ENCODE results near the gene SLC41A3. TPM values are rescaled to one million over a fixed set of nuclear protein-coding genes. Genes with fewer than 3 reads are reported as not detected.

SLC41A3 gene
- total and polyA plus RNA-seq, 2 of the 4 experiments (the other 2 are of a cell fraction), result 30.5 to 43.5 TPM

- no peak for ATAC-seq (ENCODE audit: low read depth)
- H3K9ac ChIP-seq (ENCODE audit: low read depth, low read length), result no peak overlapping the region
- TF ChIP-seq CEBPB (IDR thresholded peaks at IDR 0.05; ENCODE audit: low read depth, low read length) (no peak), ELK1 (IDR thresholded peaks at IDR 0.05; ENCODE audit: borderline replicate concordance, low read depth, low read length) (no peak), POLR2A (IDR thresholded peaks at IDR 0.05; ENCODE audit: low read depth, low read length) (no peak), FOS (IDR thresholded peaks at IDR 0.05; ENCODE audit: low read depth, low read length) (no peak), BHLHE40 (IDR thresholded peaks at IDR 0.05; ENCODE audit: low read depth, low read length) (no peak), RAD21 (IDR thresholded peaks at IDR 0.05; ENCODE audit: low read length) (no peak), NFE2L2 (IDR thresholded peaks at IDR 0.05; ENCODE audit: low read depth, low read length) (no peak), MXI1 (IDR thresholded peaks at IDR 0.05; ENCODE audit: borderline replicate concordance, low read depth, low read length) (no peak), SMC3 (IDR thresholded peaks at IDR 0.05; ENCODE audit: low read depth, low read length) (no peak), RCOR1 (IDR thresholded peaks at IDR 0.05; ENCODE audit: insufficient replicate concordance, low read length) (no peak), RFX5 (IDR thresholded peaks at IDR 0.05; ENCODE audit: low read depth, low read length) (no peak), USF2 (IDR thresholded peaks at IDR 0.05; ENCODE audit: low read depth, low read length) (no peak)
- TF ChIP-seq, protein P1, sequence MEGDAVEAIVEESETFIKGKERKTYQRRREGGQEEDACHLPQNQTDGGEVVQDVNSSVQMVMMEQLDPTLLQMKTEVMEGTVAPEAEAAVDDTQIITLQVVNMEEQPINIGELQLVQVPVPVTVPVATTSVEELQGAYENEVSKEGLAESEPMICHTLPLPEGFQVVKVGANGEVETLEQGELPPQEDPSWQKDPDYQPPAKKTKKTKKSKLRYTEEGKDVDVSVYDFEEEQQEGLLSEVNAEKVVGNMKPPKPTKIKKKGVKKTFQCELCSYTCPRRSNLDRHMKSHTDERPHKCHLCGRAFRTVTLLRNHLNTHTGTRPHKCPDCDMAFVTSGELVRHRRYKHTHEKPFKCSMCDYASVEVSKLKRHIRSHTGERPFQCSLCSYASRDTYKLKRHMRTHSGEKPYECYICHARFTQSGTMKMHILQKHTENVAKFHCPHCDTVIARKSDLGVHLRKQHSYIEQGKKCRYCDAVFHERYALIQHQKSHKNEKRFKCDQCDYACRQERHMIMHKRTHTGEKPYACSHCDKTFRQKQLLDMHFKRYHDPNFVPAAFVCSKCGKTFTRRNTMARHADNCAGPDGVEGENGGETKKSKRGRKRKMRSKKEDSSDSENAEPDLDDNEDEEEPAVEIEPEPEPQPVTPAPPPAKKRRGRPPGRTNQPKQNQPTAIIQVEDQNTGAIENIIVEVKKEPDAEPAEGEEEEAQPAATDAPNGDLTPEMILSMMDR (conservative IDR thresholded peaks at IDR 0.05; ENCODE audit: low read depth, low read length), result no peak
- H3K4me1 ChIP-seq (ENCODE audit: control insufficient read depth, insufficient read depth, low read length), result no peaks in the 10 kb centered on the region
- H3K23ac ChIP-seq (ENCODE audit: low read depth, low read length), result no peak overlapping the region
- ChIA-PET CTCF (interaction anchor here (0.6 kb wide), 1 partner anchor 51 kb away, joined by 4 read pairs; the partner anchor contains the start of gene SLC41A3), POLR2A (ENCODE audit: unreplicated experiment) (no interaction called here)
- H2AFZ ChIP-seq (replicated peaks; ENCODE audit: low read length, poor library complexity), result no peak overlapping the region
- no peak overlapping the region for H2BK5ac ChIP-seq (ENCODE audit: low read depth, low read length, poor library complexity, severe bottlenecking)
- no peak overlapping the region for H3K27ac ChIP-seq (ENCODE audit: insufficient read depth, low read length)
- no peak overlapping the region for H3K4me2 ChIP-seq (ENCODE audit: low read depth, low read length)
- no peaks in the 10 kb centered on the region for H3K79me1 ChIP-seq (ENCODE audit: low read depth in 1 of 2, low read length in 2 of 2)
- H4K20me1 ChIP-seq (ENCODE audit: insufficient read depth, low read length), result no peaks in the 10 kb centered on the region
- H2AK9ac ChIP-seq (replicated peaks; ENCODE audit: low read depth, low read length, poor library complexity), result no peak overlapping the region
- no peak for DNase-seq
- 100% methylated on average over 1 of the region's 3 CpGs; no CpG with 5 or more reads in 1 of the 2 experiments for WGBS, 2 experiments (ENCODE audit: extremely low coverage in 2 of 2, insufficient read length in 1 of 2)
- H2BK120ac ChIP-seq (ENCODE audit: low read depth, low read length), result no peak overlapping the region
- in situ Hi-C loops (cut with MboI; ENCODE audit: low sequenced_read_pairs) (no loop called here), intact Hi-C loops (cut with micrococcal nuclease) (no loop called here), dilution Hi-C loops (cut with HindIII; ENCODE audit: low sequenced_read_pairs, unreplicated experiment) (no loop called here)
- H3K4me3 ChIP-seq (ENCODE audit: insufficient read depth, low read depth, low read length), result no peak overlapping the region
- no peaks in the 10 kb centered on the region for H3K36me3 ChIP-seq (ENCODE audit: control insufficient read depth, insufficient read depth, low read length)
- no peak overlapping the region for H2AK5ac ChIP-seq (ENCODE audit: low read depth, low read length)
- H4K91ac ChIP-seq (ENCODE audit: insufficient read depth, low read depth, low read length), result no peak overlapping the region
- no TSS peak for BruUV-seq (replicated peaks)
- H3K9me1 ChIP-seq (ENCODE audit: insufficient read depth, low read length), result peaks cover 5% of the 10 kb centered on the region; the same call in 1 of the 2 replicates
- H3K14ac ChIP-seq (replicated peaks; ENCODE audit: low read depth, low read length), result no peak overlapping the region
- H3K27me3 ChIP-seq (ENCODE audit: control insufficient read depth, insufficient read depth, low read length), result no peaks in the 10 kb centered on the region
- no peak overlapping the region for H2BK15ac ChIP-seq (ENCODE audit: low read depth, low read length)
- H3K9me3 ChIP-seq (ENCODE audit: control insufficient read depth, insufficient read depth, low read length), result peaks cover 4% of the 10 kb centered on the region
- H4K8ac ChIP-seq (ENCODE audit: low read depth in 2 of 2, low read length in 2 of 2), result no peak overlapping the region
- H3K4ac ChIP-seq (ENCODE audit: low read depth, low read length), result no peak overlapping the region
- H3K18ac ChIP-seq (ENCODE audit: low read depth, low read length), result no peak overlapping the region
- no peak overlapping the region for H4K5ac ChIP-seq (ENCODE audit: low read depth, low read length)
- no peak overlapping the region for H2BK20ac ChIP-seq (ENCODE audit: low read depth, low read length)
- H3K56ac ChIP-seq (ENCODE audit: extremely low read depth, insufficient read depth, low read length), result no peak overlapping the region
Measured at GRCh38 chr3:126033051-126033745, 50.7 kb downstream of the SLC41A3 start.

All from IMR-90 (cell line).